K562 (cell line): ENCODE data around the gene RCSD1. TPM values are rescaled to one million over a fixed set of nuclear protein-coding genes. Genes with fewer than 3 reads are reported as not detected.

ENCODE experiments used
- CHD7 ChIP-seq: fragments of 200-600 bp; sonication (generic); IDR thresholded peaks from one replicate; pipeline ENCODE4 v1.6.1; 2012; ENCODE audit warnings: mild to moderate bottlenecking, low read depth, low read length, inconsistent platforms
- DIDO1 ChIP-seq: fragments of 450-650 bp; IDR thresholded peaks from 2 replicates; pipeline ENCODE4 v1.6.1; 2016; ENCODE audit warnings: low read depth, missing biosample characterization, missing genetic modification characterization
- HCFC1 ChIP-seq: IDR thresholded peaks from 2 replicates; pipeline ENCODE4 v1.6.1; 2012; ENCODE audit warnings: low read depth, low read length, improper control_type of control experiment
- PTTG1 ChIP-seq: fragments of 450-650 bp; IDR thresholded peaks from 2 replicates; pipeline ENCODE4 v1.6.1; 2016; ENCODE audit warnings: low read depth, mild to moderate bottlenecking, missing genetic modification characterization, missing compliant biosample characterization
- RFX7 ChIP-seq: fragments of 250-450 bp; sonication (Bioruptor Pico); IDR thresholded peaks from 2 replicates; pipeline ENCODE4 v1.5.1; 2021; ENCODE audit warnings: mild to moderate bottlenecking
- SMAD2 ChIP-seq: fragments of 150-350 bp; IDR thresholded peaks from 2 replicates; pipeline ENCODE4 v1.6.1; 2014; ENCODE audit warnings: low read depth, mild to moderate bottlenecking, low read length
- ZBTB9 ChIP-seq: fragments of 450-650 bp; formaldehyde crosslinking; IDR thresholded peaks from 2 replicates; pipeline ENCODE4 v1.4.0; 2020; ENCODE audit warnings: mild to moderate bottlenecking, moderate library complexity
- ZNF830 ChIP-seq: fragments of 250-450 bp; sonication (Bioruptor Pico); IDR thresholded peaks from 2 replicates; pipeline ENCODE4 v1.5.0; 2021; ENCODE audit warnings: mild to moderate bottlenecking
- polyA plus RNA-seq, 8 experiments: library from polyadenylated mRNA; depleted of rRNA in 4 of 8; stranded (reverse) in 5 of 8; unstranded in 3 of 8; fragments of >200 nt; fragmentation: Nextera tagmentation in 2 of 8; fragmentation: Illumina TruSeq in 1 of 8; extraction: Ambion mirVana in 2 of 8; extraction: Trizol in 1 of 8; gene quantifications; 2 replicates each; pipeline versions ENCODE4 v1.2.1 to v1.2.3, GENCODE V29; 2011 to 2014; ENCODE audit warnings: inconsistent platforms in 1 of 8, missing spikeins in 1 of 8
- total RNA-seq, 7 experiments: library from RNA; depleted of rRNA in 6 of 7; stranded (reverse); fragments of >200 nt in 6 of 7; fragmentation: Illumina TruSeq in 2 of 7; extraction: Trizol in 2 of 7; gene quantifications; 2 replicates each; pipeline versions ENCODE4 v1.2.1 to v1.2.3, GENCODE V29; 2011 to 2021; ENCODE audit warnings: low replicate concordance in 1 of 7
- TF ChIP-seq, protein P1 (sequence below): fragments of 450-650 bp; IDR thresholded peaks from 2 replicates; pipeline ENCODE4 v1.6.1; 2016; ENCODE audit warnings: missing biosample characterization, missing genetic modification characterization
- TF ChIP-seq, protein P2 (sequence below): fragments of 450-650 bp; formaldehyde crosslinking; IDR thresholded peaks from 2 replicates; pipeline ENCODE4 v1.4.0; 2022; ENCODE audit warnings: mild to moderate bottlenecking, moderate library complexity
- TF ChIP-seq, protein P3 (sequence below), 2 experiments: fragments of 450-650 bp; conservative IDR thresholded peaks; 2 replicates each; pipeline ENCODE4 v1.6.1; 2017; ENCODE audit warnings: mild to moderate bottlenecking in 2 of 2, moderate library complexity in 2 of 2

The RCSD1 gene
- total and polyA plus RNA-seq, 9 of the 15 experiments (the other 6 are each of a cell fraction or from before 2014, with no cell fraction given) = 7.8 to 69.8 (median 45.3) TPM

DNA sequence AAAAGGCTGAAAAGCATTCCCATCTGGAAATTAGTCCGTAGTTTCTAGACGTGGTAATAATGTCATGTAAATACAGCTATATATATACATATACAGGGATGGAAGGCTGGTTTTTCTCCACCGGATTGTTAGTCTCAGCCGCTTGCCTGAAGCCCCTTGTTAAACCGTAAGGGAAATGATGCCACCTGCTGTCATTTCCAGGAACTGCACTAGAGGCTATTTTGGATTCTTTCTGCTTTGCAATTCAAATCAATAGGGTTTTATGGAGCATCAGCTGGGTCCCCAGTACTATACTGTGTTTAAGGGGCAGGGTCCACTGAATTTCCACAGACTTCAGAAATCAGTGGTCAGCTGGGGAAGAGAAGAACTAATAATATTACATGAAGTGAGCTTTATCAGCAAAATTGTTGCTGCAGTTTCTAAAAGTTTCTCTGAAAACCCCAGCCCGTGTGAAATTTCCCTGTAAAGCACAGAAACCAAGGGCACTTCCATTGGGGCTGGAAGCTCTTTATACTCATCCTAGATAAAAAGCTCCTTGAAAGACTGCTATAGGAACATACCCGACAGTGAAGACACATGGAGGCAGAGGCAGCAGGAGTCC lies 58.0 kb downstream of the RCSD1 start (continued):
- no peak for TF ChIP-seq CHD7
- no peak for TF ChIP-seq HCFC1
- TF ChIP-seq SMAD2 = no peak
- TF ChIP-seq DIDO1 = no peak
- TF ChIP-seq PTTG1 (tag) = no peak
- TF ChIP-seq, protein P1, sequence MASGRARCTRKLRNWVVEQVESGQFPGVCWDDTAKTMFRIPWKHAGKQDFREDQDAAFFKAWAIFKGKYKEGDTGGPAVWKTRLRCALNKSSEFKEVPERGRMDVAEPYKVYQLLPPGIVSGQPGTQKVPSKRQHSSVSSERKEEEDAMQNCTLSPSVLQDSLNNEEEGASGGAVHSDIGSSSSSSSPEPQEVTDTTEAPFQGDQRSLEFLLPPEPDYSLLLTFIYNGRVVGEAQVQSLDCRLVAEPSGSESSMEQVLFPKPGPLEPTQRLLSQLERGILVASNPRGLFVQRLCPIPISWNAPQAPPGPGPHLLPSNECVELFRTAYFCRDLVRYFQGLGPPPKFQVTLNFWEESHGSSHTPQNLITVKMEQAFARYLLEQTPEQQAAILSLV = no peak
- TF ChIP-seq, protein P2, sequence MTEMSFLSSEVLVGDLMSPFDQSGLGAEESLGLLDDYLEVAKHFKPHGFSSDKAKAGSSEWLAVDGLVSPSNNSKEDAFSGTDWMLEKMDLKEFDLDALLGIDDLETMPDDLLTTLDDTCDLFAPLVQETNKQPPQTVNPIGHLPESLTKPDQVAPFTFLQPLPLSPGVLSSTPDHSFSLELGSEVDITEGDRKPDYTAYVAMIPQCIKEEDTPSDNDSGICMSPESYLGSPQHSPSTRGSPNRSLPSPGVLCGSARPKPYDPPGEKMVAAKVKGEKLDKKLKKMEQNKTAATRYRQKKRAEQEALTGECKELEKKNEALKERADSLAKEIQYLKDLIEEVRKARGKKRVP (CRISPR knock-in tag) = no peak
- no peak for TF ChIP-seq ZNF830 (CRISPR knock-in tag)
- TF ChIP-seq ZBTB9 (CRISPR knock-in tag) = no peak
- TF ChIP-seq, protein P3, sequence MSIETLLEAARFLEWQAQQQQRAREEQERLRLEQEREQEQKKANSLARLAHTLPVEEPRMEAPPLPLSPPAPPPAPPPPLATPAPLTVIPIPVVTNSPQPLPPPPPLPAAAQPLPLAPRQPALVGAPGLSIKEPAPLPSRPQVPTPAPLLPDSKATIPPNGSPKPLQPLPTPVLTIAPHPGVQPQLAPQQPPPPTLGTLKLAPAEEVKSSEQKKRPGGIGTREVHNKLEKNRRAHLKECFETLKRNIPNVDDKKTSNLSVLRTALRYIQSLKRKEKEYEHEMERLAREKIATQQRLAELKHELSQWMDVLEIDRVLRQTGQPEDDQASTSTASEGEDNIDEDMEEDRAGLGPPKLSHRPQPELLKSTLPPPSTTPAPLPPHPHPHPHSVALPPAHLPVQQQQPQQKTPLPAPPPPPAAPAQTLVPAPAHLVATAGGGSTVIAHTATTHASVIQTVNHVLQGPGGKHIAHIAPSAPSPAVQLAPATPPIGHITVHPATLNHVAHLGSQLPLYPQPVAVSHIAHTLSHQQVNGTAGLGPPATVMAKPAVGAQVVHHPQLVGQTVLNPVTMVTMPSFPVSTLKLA (conservative IDR thresholded peaks at IDR 0.05) = no peak
- no peak for TF ChIP-seq RFX7 (CRISPR knock-in tag)
